ENCODE results near the gene TNRC6A. TPM values are rescaled to one million over a fixed set of nuclear protein-coding genes. Genes with fewer than 3 reads are reported as not detected.

Gene TNRC6A
- polyA plus RNA-seq, 1 donor = 101 TPM

Other genes with a start within 250 kb of the TNRC6A start
- 109 TPM for gene RBBP6, start 190.1 kb upstream of the TNRC6A start, polyA plus RNA-seq (ENCODE audit: insufficient read length)
- 5.6 TPM for gene SLC5A11, start 116.3 kb downstream of the TNRC6A start, polyA plus RNA-seq (ENCODE audit: insufficient read length)